ENCODE results near the gene PPP1R7.

- TF ChIP-seq CTCF (IDR thresholded peaks at IDR 0.05) (no peak), POLR2A (IDR thresholded peaks at IDR 0.05) (no peak), EP300 (IDR thresholded peaks at IDR 0.05) (no peak)
Observed at GRCh38 chr2:241180495-241180894, 30.2 kb downstream of the PPP1R7 start.
